Neural crest cell (in vitro differentiated cells): ENCODE measurements around the gene RNF222. TPM values are rescaled to one million over a fixed set of nuclear protein-coding genes. Genes with fewer than 3 reads are reported as not detected.
"Not testable (repeated sequence)": the region's sequence is repeated elsewhere in the genome, so short reads cannot be mapped to it uniquely, and the experiment has no call there.

ENCODE experiments used
- DNase-seq: peaks from one replicate; pipeline ENCODE4 v3.0.0; 2021; ENCODE audit warnings: low read depth, mixed read lengths, low spot score
- H3K27ac Mint-ChIP-seq: one replicate; pipeline ENCODE4 v1.8.0; 2021; ENCODE audit warnings: mild to moderate bottlenecking, mixed read lengths; ENCODE audit not compliant: unreplicated experiment
- H3K27me3 Mint-ChIP-seq: 2 replicates; pipeline ENCODE4 v1.8.0; 2021; ENCODE audit warnings: low read depth, mild to moderate bottlenecking, mixed read lengths
- H3K36me3 Mint-ChIP-seq: 2 replicates; pipeline ENCODE4 v1.8.0; 2021; ENCODE audit warnings: low read depth, mild to moderate bottlenecking, mixed read lengths
- H3K4me1 Mint-ChIP-seq: 2 replicates; pipeline ENCODE4 v1.8.0; 2021; ENCODE audit warnings: mixed read lengths
- H3K4me3 Mint-ChIP-seq: one replicate; pipeline ENCODE4 v1.8.0; 2021; ENCODE audit warnings: mild to moderate bottlenecking, mixed read lengths
- H3K9me3 Mint-ChIP-seq: 2 replicates; pipeline ENCODE4 v1.8.0; 2021; ENCODE audit warnings: mixed read lengths
- total RNA-seq: library from RNA; stranded (reverse); gene quantifications from 2 replicates; pipeline ENCODE4 v1.2.1, GENCODE V29; 2021
- TF ChIP-seq, protein P1 (sequence below): fragments of 200-600 bp; sonication (generic); conservative IDR thresholded peaks from 2 replicates; pipeline ENCODE4 v1.5.0; 2021; ENCODE audit warnings: antibody characterized with exemption, mild to moderate bottlenecking

The RNF222 gene
- total RNA-seq, 1 donor from 2014 or later = not detected

DNA sequence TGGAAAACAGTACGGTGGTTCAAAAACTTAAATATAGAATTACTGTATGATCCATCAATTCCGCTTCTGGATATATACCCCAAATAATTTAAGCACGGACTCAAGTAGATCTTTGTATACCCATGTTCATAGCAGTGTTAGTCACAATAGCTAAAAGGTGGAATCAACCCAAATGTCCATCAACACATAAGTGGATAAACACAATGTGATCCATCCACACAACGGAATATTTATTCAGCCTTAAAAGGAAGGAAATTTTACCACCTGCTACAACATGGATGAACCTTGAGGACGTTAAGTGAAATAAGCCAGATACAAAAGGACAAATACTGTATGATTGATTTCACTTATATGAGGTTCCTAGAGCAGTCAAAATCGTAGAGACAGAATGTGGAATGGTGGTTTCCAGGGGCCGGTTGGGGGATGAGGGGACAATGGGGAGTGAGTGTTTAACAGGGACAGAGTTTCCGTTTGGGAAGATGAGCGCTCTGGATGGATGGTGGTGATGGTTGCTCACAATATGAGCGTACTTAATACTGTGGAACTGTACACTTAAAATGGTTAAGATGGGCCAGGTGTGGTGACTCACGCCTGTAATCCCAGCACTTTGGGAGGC is 5.4 kb upstream of the RNF222 start:
- TF ChIP-seq, protein P1, sequence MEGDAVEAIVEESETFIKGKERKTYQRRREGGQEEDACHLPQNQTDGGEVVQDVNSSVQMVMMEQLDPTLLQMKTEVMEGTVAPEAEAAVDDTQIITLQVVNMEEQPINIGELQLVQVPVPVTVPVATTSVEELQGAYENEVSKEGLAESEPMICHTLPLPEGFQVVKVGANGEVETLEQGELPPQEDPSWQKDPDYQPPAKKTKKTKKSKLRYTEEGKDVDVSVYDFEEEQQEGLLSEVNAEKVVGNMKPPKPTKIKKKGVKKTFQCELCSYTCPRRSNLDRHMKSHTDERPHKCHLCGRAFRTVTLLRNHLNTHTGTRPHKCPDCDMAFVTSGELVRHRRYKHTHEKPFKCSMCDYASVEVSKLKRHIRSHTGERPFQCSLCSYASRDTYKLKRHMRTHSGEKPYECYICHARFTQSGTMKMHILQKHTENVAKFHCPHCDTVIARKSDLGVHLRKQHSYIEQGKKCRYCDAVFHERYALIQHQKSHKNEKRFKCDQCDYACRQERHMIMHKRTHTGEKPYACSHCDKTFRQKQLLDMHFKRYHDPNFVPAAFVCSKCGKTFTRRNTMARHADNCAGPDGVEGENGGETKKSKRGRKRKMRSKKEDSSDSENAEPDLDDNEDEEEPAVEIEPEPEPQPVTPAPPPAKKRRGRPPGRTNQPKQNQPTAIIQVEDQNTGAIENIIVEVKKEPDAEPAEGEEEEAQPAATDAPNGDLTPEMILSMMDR = peak; percentile 13
- Mint-ChIP-seq H3K36me3 (no peaks in the 10 kb centered on the region), H3K4me1 (peaks cover under 1% of the 10 kb centered on the region), H3K9me3 (no peaks in the 10 kb centered on the region), H3K27me3 (peaks cover 32% of the 10 kb centered on the region), H3K27ac (no peak overlapping the region), H3K4me3 (no peak overlapping the region)
- DNase-seq = no peak

DNA sequence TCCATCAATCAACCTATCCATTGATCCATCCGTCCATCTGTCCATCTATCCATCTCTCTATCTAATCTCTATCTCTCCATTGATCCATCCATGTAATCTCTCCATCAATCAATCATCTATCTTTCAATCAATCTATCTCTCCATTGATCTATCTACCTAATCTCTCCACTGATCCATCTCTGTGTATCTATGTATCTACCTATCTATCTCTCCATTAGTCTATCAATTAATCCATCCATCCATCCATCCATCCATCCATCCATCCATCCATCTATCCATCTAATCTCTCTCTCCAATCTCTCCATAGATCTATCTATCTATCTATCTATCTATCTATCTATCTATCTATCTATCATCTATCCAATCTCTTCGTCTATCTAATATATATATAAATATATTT is 3.5 kb upstream of the RNF222 start:
- TF ChIP-seq, protein P1 = no peak
- Mint-ChIP-seq H3K4me1 (no peaks in the 10 kb centered on the region), H3K36me3 (no peaks in the 10 kb centered on the region), H3K9me3 (no peaks in the 10 kb centered on the region), H3K4me3 (no peak overlapping the region), H3K27ac (no peak overlapping the region), H3K27me3 (peaks cover 50% of the 10 kb centered on the region)
- no peak for DNase-seq

DNA sequence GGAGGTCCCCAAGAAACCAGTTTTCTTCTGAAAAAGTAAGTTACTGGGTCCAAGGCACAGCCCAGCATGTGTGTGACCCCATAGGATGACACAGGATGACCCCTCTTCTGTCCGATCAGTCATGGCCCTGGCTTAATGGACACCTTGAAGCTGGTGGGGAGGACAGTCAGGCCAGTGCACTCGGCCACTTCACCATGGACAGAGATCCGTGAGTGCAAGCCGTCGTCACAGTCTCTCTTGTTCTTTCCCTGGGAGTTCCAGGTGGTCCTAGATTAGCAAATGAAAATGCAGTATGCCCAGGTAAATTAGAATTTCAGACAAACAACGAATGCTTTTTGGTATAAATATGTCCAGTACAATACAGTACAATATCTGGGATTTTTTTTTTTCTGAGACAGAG is 1.4 kb upstream of the RNF222 start:
- Mint-ChIP-seq H3K27me3 (peaks cover 69% of the 10 kb centered on the region), H3K4me3 (no peak overlapping the region), H3K4me1 (no peaks in the 10 kb centered on the region), H3K36me3 (no peaks in the 10 kb centered on the region), H3K27ac (no peak overlapping the region), H3K9me3 (no peaks in the 10 kb centered on the region)
- DNase-seq = no peak
- TF ChIP-seq, protein P1 = no peak

DNA sequence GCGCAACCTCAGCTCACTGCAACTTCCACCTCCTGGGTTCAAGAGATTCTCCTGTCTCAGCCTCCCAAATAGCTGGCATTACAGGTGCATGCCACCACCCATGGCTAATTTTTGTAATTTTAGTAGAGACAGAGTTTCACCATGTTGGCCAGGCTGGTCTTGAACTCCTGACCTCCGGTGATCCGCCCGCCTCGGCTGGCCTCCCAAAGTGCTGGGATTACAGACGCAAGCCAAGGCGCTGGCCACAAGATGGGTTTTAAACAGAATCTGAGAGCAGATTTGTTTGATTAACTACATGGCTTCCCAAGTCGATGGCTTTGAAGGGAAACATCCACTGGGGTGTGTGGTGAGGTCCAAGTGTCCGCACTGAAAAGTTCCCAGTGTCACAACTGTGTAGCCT is 3.1 kb downstream of the RNF222 start:
- H3K27me3 Mint-ChIP-seq = peaks cover 53% of the 10 kb centered on the region
- H3K4me1 Mint-ChIP-seq, H3K36me3 Mint-ChIP-seq, DNase-seq, H3K9me3 Mint-ChIP-seq, H3K27ac Mint-ChIP-seq, H3K4me3 Mint-ChIP-seq: not testable (repeated sequence)

DNA sequence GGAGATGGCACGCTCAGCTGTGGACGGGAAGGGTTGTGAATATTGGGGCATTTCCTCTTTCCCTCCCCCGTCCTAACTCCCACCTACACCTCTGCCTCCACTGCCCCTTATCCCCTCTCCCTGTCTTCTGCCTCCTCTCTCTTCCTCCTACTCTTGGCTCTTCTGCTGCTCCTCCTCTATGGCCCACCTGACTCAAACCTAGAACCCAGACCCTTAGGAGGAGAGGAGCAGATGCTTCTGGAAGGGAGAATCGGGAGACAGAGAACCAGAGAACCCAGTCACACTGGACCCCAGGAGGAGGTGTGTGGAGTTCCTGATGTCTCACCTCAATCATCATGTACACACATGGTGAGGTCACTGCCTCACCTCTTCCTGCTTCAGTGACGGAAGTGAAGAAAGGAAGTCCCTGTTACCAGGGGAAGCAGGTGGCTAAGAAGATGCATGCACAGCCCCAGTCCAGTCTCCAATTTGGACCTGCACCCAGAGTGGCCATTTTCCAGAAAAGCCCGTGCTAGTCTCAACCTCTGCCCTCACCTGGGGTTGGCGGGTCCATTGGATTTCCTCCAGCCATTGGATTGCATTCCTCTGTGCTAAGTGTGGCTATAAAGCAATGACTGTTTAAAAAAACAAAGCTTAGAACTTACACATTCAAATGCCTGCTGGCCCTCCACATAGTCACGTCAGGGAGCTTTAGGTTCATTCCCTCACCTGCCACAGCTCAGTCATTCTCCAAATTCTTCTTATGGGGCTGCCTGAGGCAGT is 4.0 kb downstream of the RNF222 start:
- H3K27ac Mint-ChIP-seq = no peak overlapping the region
- no peaks in the 10 kb centered on the region for H3K4me1 Mint-ChIP-seq
- no peaks in the 10 kb centered on the region for H3K9me3 Mint-ChIP-seq
- peaks cover 49% of the 10 kb centered on the region for H3K27me3 Mint-ChIP-seq
- TF ChIP-seq, protein P1 = no peak
- no peak for DNase-seq
- no peaks in the 10 kb centered on the region for H3K36me3 Mint-ChIP-seq
- H3K4me3 Mint-ChIP-seq = no peak overlapping the region
